NT2/D1 (cell line): Measurements from ENCODE around the gene SLC22A4.

Experiments
- DNase-seq: peaks from one replicate; pipeline ENCODE4 v3.0.0-alpha.2; 2011; ENCODE audit warnings: low read depth, low spot score
- H3K27me3 ChIP-seq: 2 replicates; pipeline ENCODE4 v1.6.0; 2011; ENCODE audit warnings: mild to moderate bottlenecking; ENCODE audit not compliant: insufficient read length, insufficient read depth
- H3K36me3 ChIP-seq: 2 replicates; pipeline ENCODE4 v1.6.1; 2011; ENCODE audit warnings: mild to moderate bottlenecking, low read length, mixed read lengths; ENCODE audit not compliant: insufficient read depth, insufficient read length
- H3K4me1 ChIP-seq: 2 replicates; pipeline ENCODE4 v1.5.1; 2011; ENCODE audit not compliant: insufficient read depth, insufficient read length
- H3K4me3 ChIP-seq: 2 replicates; pipeline ENCODE4 v1.5.1; 2011; ENCODE audit warnings: low read depth; ENCODE audit not compliant: insufficient read length
- H3K9ac ChIP-seq: 2 replicates; pipeline ENCODE4 v1.6.0; 2011; ENCODE audit warnings: low read depth; ENCODE audit not compliant: insufficient read length
- H3K9me3 ChIP-seq: 2 replicates; pipeline ENCODE4 v1.5.1; 2011; ENCODE audit warnings: mild to moderate bottlenecking, low read length; ENCODE audit not compliant: insufficient read depth
- SUZ12 ChIP-seq: IDR thresholded peaks from 2 replicates; pipeline ENCODE4 v1.6.1; 2011; ENCODE audit not compliant: insufficient read length, insufficient read depth; ENCODE audit errors: extremely low read depth
- YY1 ChIP-seq: IDR thresholded peaks from 2 replicates; pipeline ENCODE4 v1.6.1; 2011; ENCODE audit not compliant: insufficient read length, insufficient read depth
- ZNF274 ChIP-seq: IDR thresholded peaks from 2 replicates; pipeline ENCODE4 v1.6.1; 2011; ENCODE audit warnings: mild to moderate bottlenecking, low read depth, low read length

The SLC22A4 gene

DNA sequence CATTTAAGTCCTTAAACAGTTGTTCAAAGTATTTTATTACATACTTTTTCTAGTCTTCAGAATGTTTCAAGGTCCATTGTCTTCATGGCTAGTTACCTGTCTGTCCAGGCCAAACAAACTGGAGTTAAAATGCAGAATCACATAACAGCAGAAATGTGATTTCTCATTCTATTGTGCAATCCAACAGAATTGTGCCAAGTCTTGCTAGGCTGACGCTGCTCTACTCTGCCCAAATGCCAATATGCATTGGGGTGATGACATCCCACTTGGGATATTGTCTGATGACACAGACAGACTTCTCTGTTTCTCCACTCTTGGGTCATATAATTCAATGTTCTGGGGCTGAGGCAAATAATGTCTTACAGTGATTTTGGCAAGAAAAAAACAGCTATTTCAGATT, 70.1 kb downstream of the SLC22A4 start:
- TF ChIP-seq SUZ12 (no peak), ZNF274 (no peak), YY1 (no peak)
- Histone ChIP-seq H3K4me1 (no peaks in the 10 kb centered on the region), H3K9ac (no peak overlapping the region), H3K9me3 (no peaks in the 10 kb centered on the region), H3K36me3 (peaks cover 4% of the 10 kb centered on the region), H3K4me3 (no peak overlapping the region), H3K27me3 (no peaks in the 10 kb centered on the region)
- DNase-seq, result no peak

GRCh38 chr5:132365213-132365612, 71.0 kb downstream of the SLC22A4 start:
- no peaks in the 10 kb centered on the region for H3K4me1 ChIP-seq
- no peak for DNase-seq
- peaks cover 6% of the 10 kb centered on the region for H3K27me3 ChIP-seq
- no peak overlapping the region for H3K9ac ChIP-seq
- H3K9me3 ChIP-seq, result no peaks in the 10 kb centered on the region
- TF ChIP-seq YY1 (no peak), SUZ12 (no peak), ZNF274 (no peak)
- peaks cover 4% of the 10 kb centered on the region for H3K36me3 ChIP-seq
- H3K4me3 ChIP-seq, result no peak overlapping the region

GRCh38 chr5:132368186-132368585, 74.0 kb downstream of the SLC22A4 start:
- TF ChIP-seq ZNF274 (no peak), YY1 (no peak), SUZ12 (no peak)
- Histone ChIP-seq H3K4me1 (peaks cover 2% of the 10 kb centered on the region), H3K9ac (no peak overlapping the region)

GRCh38 chr5:132369007-132369473, 74.8 kb downstream of the SLC22A4 start:
- no peak for DNase-seq
- TF ChIP-seq YY1, result no peak
- no peak for TF ChIP-seq ZNF274
- no peak for TF ChIP-seq SUZ12
- Histone ChIP-seq H3K36me3 (peaks cover 4% of the 10 kb centered on the region), H3K4me3 (peak overlapping the region; percentile 57), H3K4me1 (peaks cover 2% of the 10 kb centered on the region), H3K27me3 (peaks cover 22% of the 10 kb centered on the region), H3K9me3 (no peaks in the 10 kb centered on the region), H3K9ac (peak overlapping the region; percentile 71)

More at GRCh38 chr5:132368186-132368585, 74.0 kb downstream of the SLC22A4 start:
- Histone ChIP-seq H3K9me3 (no peaks in the 10 kb centered on the region), H3K36me3 (peaks cover 4% of the 10 kb centered on the region), H3K4me3 (no peak overlapping the region), H3K27me3 (peaks cover 22% of the 10 kb centered on the region)
- no peak for DNase-seq

- peaks cover 2% of the 10 kb centered on the region for H3K4me1 ChIP-seq
These were observed 75.4 kb downstream of the SLC22A4 start, which contains the start of gene SLC22A5 for GRCh38 chr5:132369474-132370180. Gene SLC22A5, plus strand, starts transcription at chr5:132369710. Its CDS starts 263 bp downstream, at chr5:132369973.

GRCh38 chr5:132370181-132370970, 76.2 kb downstream of the SLC22A4 start:
- Histone ChIP-seq H3K36me3 (no peaks in the 10 kb centered on the region), H3K4me1 (peaks cover 2% of the 10 kb centered on the region), H3K9me3 (no peaks in the 10 kb centered on the region), H3K4me3 (peak overlapping the region; percentile 57), H3K27me3 (peaks cover 22% of the 10 kb centered on the region), H3K9ac (peak overlapping the region; percentile 74)
- TF ChIP-seq SUZ12 (no peak), ZNF274 (no peak), YY1 (no peak)
- no peak for DNase-seq

More at GRCh38 chr5:132369474-132370180, 75.4 kb downstream of the SLC22A4 start, which contains the start of gene SLC22A5:
- no peaks in the 10 kb centered on the region for H3K36me3 ChIP-seq
- TF ChIP-seq ZNF274, result no peak
- no peak for TF ChIP-seq SUZ12
- no peak for TF ChIP-seq YY1
- no peak for DNase-seq
- peaks cover 22% of the 10 kb centered on the region for H3K27me3 ChIP-seq
- no peaks in the 10 kb centered on the region for H3K9me3 ChIP-seq
- peak within 1 kb of the TSS; percentile 57 for H3K4me3 ChIP-seq
- H3K9ac ChIP-seq, result peak within 1 kb of the TSS; percentile 74

- H3K4me3 ChIP-seq, result no peak overlapping the region
- H3K36me3 ChIP-seq, result no peaks in the 10 kb centered on the region
- no peak for TF ChIP-seq ZNF274
- no peak for TF ChIP-seq SUZ12
- TF ChIP-seq YY1, result no peak
- no peak overlapping the region for H3K9ac ChIP-seq
- H3K4me1 ChIP-seq, result peaks cover 2% of the 10 kb centered on the region
- H3K9me3 ChIP-seq, result no peaks in the 10 kb centered on the region
- H3K27me3 ChIP-seq, result peaks cover 22% of the 10 kb centered on the region
- no peak for DNase-seq
These were observed 76.9 kb downstream of the SLC22A4 start for GRCh38 chr5:132370971-132371602.
